ENCODE results near the gene MT1G. TPM values are rescaled to one million over a fixed set of nuclear protein-coding genes. Genes with fewer than 3 reads are reported as not detected.
"Not testable (repeated sequence)": the region's sequence is repeated elsewhere in the genome, so short reads cannot be mapped to it uniquely, and the experiment has no call there.

The MT1G gene
- total and polyA plus RNA-seq, 7 experiments from 2014 or later = 1.2 to 36.1 TPM; not detected in 5

DNA sequence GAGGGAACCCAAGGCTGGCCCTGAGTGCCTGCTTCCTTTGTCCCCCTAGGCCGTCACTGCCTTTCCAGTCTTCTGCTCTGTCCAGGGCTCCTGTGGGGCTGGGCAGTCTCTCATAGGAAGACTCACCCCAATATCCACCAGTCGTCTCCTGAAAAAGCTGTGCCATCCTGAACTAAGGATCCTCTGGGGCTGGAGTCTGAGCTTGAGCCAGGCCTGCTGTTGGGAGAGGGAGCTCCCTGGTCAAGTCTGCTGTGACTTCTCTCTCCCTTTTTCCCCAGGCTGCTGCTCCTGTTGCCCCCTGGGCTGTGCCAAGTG, 2.7 kb upstream of the MT1G start:
- CTCF ChIA-PET = interaction anchor here (3.1 kb wide), 1 partner anchor 31 kb away, joined by 10 read pairs; no protein-coding TSS in a partner anchor
- H3K36me3 Mint-ChIP-seq = peaks cover 0 to 6% (median 0%) of the 10 kb centered on the region in 5 donors
- intact Hi-C loops (cut with micrococcal nuclease) = loop anchor here in 1 of 2 donors (5.0 kb wide), 1 partner anchor 117 kb away; no protein-coding TSS in a partner anchor

DNA sequence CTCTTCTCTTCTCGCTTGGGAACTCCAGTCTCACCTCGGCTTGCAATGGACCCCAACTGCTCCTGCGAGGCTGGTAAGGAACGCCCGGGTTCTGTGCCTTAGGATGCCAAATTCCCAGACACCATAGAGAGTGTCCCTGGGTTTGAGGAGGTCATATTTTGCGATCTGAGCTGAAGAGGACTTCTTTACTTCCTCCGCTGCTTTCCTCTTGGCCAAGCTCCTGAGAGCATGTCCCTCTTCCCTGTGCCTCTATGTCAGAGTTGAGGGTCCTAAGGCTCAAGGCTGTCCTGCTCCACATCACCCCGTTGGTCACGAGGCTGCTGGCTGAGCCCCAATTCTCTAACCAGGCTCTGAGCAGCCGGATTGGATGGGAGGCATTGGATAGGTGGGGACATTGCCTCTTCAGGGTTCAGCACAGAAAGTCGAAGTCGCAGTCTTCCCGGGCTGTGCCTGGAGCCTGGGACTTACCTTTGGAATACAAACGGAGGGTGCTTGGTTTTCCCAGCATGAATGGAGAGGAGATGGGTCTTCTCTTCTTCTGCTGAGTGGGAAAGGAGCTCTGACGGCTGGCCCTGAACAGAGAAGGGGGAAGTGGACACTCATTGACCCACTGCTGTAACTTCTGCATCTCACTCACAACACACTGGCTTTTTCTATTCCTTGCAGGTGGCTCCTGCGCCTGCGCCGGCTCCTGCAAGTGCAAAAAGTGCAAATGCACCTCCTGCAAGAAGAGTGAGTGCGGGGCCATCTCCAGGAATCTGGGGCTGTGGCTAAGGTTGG, 2.2 kb upstream of the MT1G start:
- no peaks in the 10 kb centered on the region for H3K36me3 ChIP-seq (ENCODE audit: control insufficient read depth in 2 of 3, insufficient read depth in 3 of 3, low read length in 3 of 3)
- H3K36me3 Mint-ChIP-seq = peaks cover 0 to 11% (median under 1%) of the 10 kb centered on the region in 5 donors
- ChIA-PET POLR2A (interaction anchor here (0.9 to 1.5 kb wide), 2 partner anchors 13 to 68 kb away, joined by 5 to 7 read pairs; no protein-coding TSS in a partner anchor), CTCF (interaction anchor here (1.2 to 3.1 kb wide), 2 partner anchors 32 to 61 kb away, joined by 3 to 10 read pairs; no protein-coding TSS in a partner anchor)
- no peaks in the 10 kb centered on the region for H3K9me3 ChIP-seq (ENCODE audit: control insufficient read depth in 2 of 3, low read length in 3 of 3)
- peak overlapping the region in 8 of 10 donors; percentile 21 to 79 (median 50) for H3K4me3 Mint-ChIP-seq
- intact Hi-C loops (cut with micrococcal nuclease) = loop anchor here in 1 of 2 donors (5.0 kb wide), 1 partner anchor 117 kb away; no protein-coding TSS in a partner anchor
- H3K27ac Mint-ChIP-seq = no peak overlapping the region
- no peaks in the 10 kb centered on the region for H3K4me1 ChIP-seq (ENCODE audit: control insufficient read depth in 2 of 2, insufficient read depth in 2 of 2, low read length in 2 of 2)
- ATAC-seq (no peak), DNase-seq (no peak)
- H3K9me3 Mint-ChIP-seq = no peaks in the 10 kb centered on the region
- H3K4me3 ChIP-seq (ENCODE audit: low read length) = no peak overlapping the region
- H3K27me3 Mint-ChIP-seq = peaks cover 44 to 89% (median 51%) of the 10 kb centered on the region in 5 donors
- H3K27ac ChIP-seq (ENCODE audit: low read depth, low read length) = no peak overlapping the region
- H3K27me3 ChIP-seq (ENCODE audit: control insufficient read depth in 2 of 2, insufficient read depth in 2 of 2, low read length in 2 of 2) = peaks cover 0 to 25% of the 10 kb centered on the region in 2 donors
- peaks cover 2 to 38% (median 19%) of the 10 kb centered on the region in 7 donors for H3K4me1 Mint-ChIP-seq

More for the DNA sequence above, 2.7 kb upstream of the MT1G start:
- ATAC-seq (no peak), DNase-seq (no peak)
- Histone ChIP-seq H3K4me1 (ENCODE audit: control insufficient read depth in 2 of 2, insufficient read depth in 2 of 2, low read length in 2 of 2) (peaks cover 0 to 5% of the 10 kb centered on the region in 2 donors), H3K27ac (ENCODE audit: low read depth, low read length) (no peak overlapping the region), H3K36me3 (ENCODE audit: control insufficient read depth in 2 of 3, insufficient read depth in 3 of 3, low read length in 3 of 3) (no peaks in the 10 kb centered on the region), H3K9me3 (ENCODE audit: control insufficient read depth in 2 of 3, low read length in 3 of 3) (no peaks in the 10 kb centered on the region), H3K4me3 (ENCODE audit: low read length) (no peak overlapping the region), H3K27me3 (ENCODE audit: control insufficient read depth in 2 of 2, insufficient read depth in 2 of 2, low read length in 2 of 2) (peaks cover 0 to 25% of the 10 kb centered on the region in 2 donors)
- H3K4me3 Mint-ChIP-seq = no peak overlapping the region
- peaks cover 7 to 43% (median 24%) of the 10 kb centered on the region in 7 donors for H3K4me1 Mint-ChIP-seq
- peaks cover 44 to 89% (median 55%) of the 10 kb centered on the region in 5 donors for H3K27me3 Mint-ChIP-seq
- POLR2A ChIA-PET = interaction anchor here (0.8 to 1.5 kb wide), 2 partner anchors 9 to 12 kb away, joined by 3 to 5 read pairs; partner anchors contain the start of gene MT1X
- no peaks in the 10 kb centered on the region for H3K9me3 Mint-ChIP-seq
- H3K27ac Mint-ChIP-seq = no peak overlapping the region

DNA sequence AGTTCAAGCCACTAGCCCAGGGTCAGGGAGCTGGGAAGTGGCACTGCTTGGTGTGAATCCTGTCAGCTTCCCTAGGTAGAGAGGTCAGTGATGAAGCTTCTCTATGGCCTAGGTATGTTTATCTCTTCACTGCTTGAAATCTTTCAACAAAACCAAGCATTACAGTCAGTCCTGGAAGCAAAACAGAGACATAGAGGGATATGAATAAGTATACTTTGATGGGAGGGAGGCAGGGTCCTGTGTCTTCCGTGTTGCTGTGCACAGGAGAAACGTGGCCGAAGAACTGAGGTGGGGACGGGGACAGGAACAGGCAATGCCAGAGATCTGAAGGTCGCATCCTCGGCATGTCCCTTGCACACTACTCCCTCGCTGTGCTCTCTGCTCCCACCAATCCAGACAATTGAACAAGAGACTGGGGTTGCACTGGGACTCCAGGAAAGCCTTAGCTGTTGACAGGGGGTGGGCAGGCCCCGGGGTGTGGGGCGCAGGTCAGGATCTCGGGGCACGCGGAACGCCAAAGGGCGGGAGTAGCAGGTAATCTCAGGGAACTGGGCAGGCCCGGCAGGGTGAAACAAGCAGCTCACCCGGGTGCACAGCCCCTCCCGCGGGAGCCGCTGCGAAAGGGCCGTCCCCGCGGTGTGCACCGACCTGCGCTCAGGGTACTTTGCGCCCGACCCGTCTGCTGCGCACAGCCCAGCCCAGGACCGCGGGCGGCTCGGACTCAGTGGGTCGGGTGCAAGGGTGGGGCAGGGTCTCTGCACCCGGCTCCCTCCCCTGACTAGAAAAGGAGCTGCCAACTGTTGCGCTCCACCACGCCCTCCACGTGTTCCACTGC, 1.4 kb upstream of the MT1G start, which contains the start of gene MT1H:
Gene MT1H (plus strand): TSS at position 810 of the 835 bp plus-strand sequence. CDS start 71 bp downstream, outside the sequence.
- Histone ChIP-seq H3K9me3 (ENCODE audit: control insufficient read depth in 2 of 3, low read length in 3 of 3) (no peaks in the 10 kb centered on the region), H3K4me3 (ENCODE audit: low read length) (no peak within 1 kb of the TSS), H3K27me3 (ENCODE audit: control insufficient read depth in 2 of 2, insufficient read depth in 2 of 2, low read length in 2 of 2) (peaks cover 0 to 25% of the 10 kb centered on the region in 2 donors), H3K27ac (ENCODE audit: low read depth, low read length) (no peak within 1 kb of the TSS), H3K4me1 (ENCODE audit: control insufficient read depth in 2 of 2, insufficient read depth in 2 of 2, low read length in 2 of 2) (no peaks in the 10 kb centered on the region), H3K36me3 (ENCODE audit: control insufficient read depth in 2 of 3, insufficient read depth in 3 of 3, low read length in 3 of 3) (no peaks in the 10 kb centered on the region)
- peaks cover 0 to 14% (median 5%) of the 10 kb centered on the region in 5 donors for H3K36me3 Mint-ChIP-seq
- no peaks in the 10 kb centered on the region for H3K9me3 Mint-ChIP-seq
- peak within 1 kb of the TSS in 1 of 9 donors; percentile 43 for H3K27ac Mint-ChIP-seq
- peak; percentile 36 for ATAC-seq
- intact Hi-C loops (cut with micrococcal nuclease) = no loop called here
- DNase-seq = no peak
- H3K4me1 Mint-ChIP-seq = peaks cover 0 to 33% (median 16%) of the 10 kb centered on the region in 7 donors
- ChIA-PET POLR2A (interaction anchor here (0.9 to 1.5 kb wide), 2 partner anchors 13 to 67 kb away, joined by 5 to 7 read pairs; no protein-coding TSS in a partner anchor), CTCF (interaction anchor here (1.2 to 3.1 kb wide), 2 partner anchors 33 to 60 kb away, joined by 3 to 10 read pairs; no protein-coding TSS in a partner anchor)
- peak within 1 kb of the TSS; percentile 21 to 79 (median 48) for H3K4me3 Mint-ChIP-seq
- H3K27me3 Mint-ChIP-seq = peaks cover 42 to 87% (median 49%) of the 10 kb centered on the region in 5 donors

DNA sequence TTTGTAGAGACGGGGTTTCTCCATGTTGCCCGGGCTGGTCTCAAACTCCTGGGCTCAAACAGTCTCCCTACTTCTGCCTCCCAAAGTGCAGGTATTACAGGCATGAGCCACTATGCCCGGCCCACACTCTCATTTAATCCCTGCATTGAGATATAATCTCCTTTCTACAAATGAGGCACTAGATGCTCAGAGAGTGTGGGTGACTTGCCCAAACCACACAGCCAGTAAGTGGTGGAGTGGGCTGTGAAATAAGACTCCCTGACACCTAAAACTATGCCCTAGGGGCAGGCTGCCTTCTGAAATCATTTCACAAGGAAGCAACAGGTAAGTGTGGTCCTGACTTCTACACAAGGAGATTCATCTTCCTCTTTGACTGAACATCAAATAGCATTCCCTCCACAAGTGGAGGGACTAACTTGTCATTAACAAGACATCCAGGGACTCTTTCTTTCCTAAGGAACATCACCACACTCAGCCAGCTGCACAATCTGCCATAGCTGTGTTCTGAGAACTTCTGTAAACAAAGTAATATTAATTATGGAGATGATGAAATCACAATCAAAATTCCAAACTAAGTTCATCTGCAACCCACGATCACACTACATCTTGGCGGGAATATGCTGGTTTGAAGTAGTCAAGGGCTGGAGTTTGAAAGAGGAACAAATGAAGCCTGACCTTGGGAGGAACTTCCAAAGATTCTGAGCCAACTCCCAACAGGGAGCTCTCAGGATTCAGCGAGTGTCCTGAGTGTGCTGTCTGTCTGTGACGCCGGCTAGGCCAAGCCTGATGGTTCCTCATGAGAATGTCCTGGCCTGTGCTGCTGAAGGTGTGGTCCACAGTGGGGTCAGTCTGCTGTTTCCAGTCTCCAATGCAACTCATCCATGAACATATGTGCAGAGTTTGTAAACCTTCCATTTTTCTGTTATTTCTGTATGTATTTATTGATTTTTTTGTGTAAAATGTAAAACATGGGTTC, 2.3 kb downstream of the MT1G start:
- H3K4me1 ChIP-seq (ENCODE audit: control insufficient read depth in 2 of 2, insufficient read depth in 2 of 2, low read length in 2 of 2); H3K9me3 ChIP-seq (ENCODE audit: control insufficient read depth in 2 of 3, low read length in 3 of 3); ATAC-seq; DNase-seq; H3K4me3 ChIP-seq (ENCODE audit: low read length); H3K4me3 Mint-ChIP-seq; H3K36me3 ChIP-seq (ENCODE audit: control insufficient read depth in 2 of 3, insufficient read depth in 3 of 3, low read length in 3 of 3); H3K9me3 Mint-ChIP-seq; CTCF ChIA-PET; intact Hi-C loops (cut with micrococcal nuclease); H3K27ac Mint-ChIP-seq; H3K27ac ChIP-seq (ENCODE audit: low read depth, low read length): not testable (repeated sequence)
- peaks cover 0 to 24% of the 10 kb centered on the region in 2 donors for H3K27me3 ChIP-seq (ENCODE audit: control insufficient read depth in 2 of 2, insufficient read depth in 2 of 2, low read length in 2 of 2)
- H3K4me1 Mint-ChIP-seq = peaks cover 14 to 49% (median 38%) of the 10 kb centered on the region in 7 donors
- H3K36me3 Mint-ChIP-seq = peaks cover 0 to 18% (median 5%) of the 10 kb centered on the region in 5 donors
- POLR2A ChIA-PET = interaction anchor here (1.2 to 1.5 kb wide), 2 partner anchors 10 to 52 kb away, joined by 3 to 4 read pairs; no protein-coding TSS in a partner anchor
- H3K27me3 Mint-ChIP-seq = peaks cover 33 to 75% (median 38%) of the 10 kb centered on the region in 5 donors

DNA sequence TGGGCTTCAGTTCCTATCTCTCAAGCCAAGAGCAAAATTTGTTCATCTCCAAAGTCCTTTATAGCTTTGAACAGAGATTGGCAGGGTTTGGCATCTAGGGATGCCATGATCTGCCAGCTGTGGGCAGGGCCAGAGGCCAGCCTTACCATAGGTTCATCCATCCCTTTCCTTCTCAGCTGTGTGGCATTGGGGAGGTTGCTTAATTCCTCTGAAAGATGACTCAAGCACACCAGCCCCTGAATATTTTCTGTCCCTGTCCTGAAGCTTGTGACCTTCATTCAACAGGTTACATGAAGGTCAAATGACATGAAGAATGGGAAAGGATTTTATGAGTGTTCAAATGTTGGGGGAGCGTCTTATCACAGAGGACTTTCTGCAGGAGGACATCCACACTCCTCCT, 3.4 kb downstream of the MT1G start:
- intact Hi-C loops (cut with micrococcal nuclease) = loop anchor here in 1 of 2 donors (5.0 kb wide), 1 partner anchor 142 kb away; the partner anchor contains the start of gene BBS2
- Histone ChIP-seq H3K27ac (ENCODE audit: low read depth, low read length) (no peak overlapping the region), H3K36me3 (ENCODE audit: control insufficient read depth in 2 of 3, insufficient read depth in 3 of 3, low read length in 3 of 3) (no peaks in the 10 kb centered on the region), H3K9me3 (ENCODE audit: control insufficient read depth in 2 of 3, low read length in 3 of 3) (no peaks in the 10 kb centered on the region), H3K27me3 (ENCODE audit: control insufficient read depth in 2 of 2, insufficient read depth in 2 of 2, low read length in 2 of 2) (peaks cover 0 to 18% of the 10 kb centered on the region in 2 donors), H3K4me3 (ENCODE audit: low read length) (no peak overlapping the region), H3K4me1 (ENCODE audit: control insufficient read depth in 2 of 2, insufficient read depth in 2 of 2, low read length in 2 of 2) (peaks cover 0 to 4% of the 10 kb centered on the region in 2 donors)
- H3K36me3 Mint-ChIP-seq = peaks cover 0 to 18% (median 5%) of the 10 kb centered on the region in 5 donors
- peaks cover 14 to 48% (median 40%) of the 10 kb centered on the region in 7 donors for H3K4me1 Mint-ChIP-seq
- ATAC-seq (no peak), DNase-seq (no peak)
- H3K4me3 Mint-ChIP-seq = peak overlapping the region in 2 of 10 donors; percentile 5 to 16
- peaks cover 24 to 68% (median 32%) of the 10 kb centered on the region in 5 donors for H3K27me3 Mint-ChIP-seq
- no peak overlapping the region for H3K27ac Mint-ChIP-seq
- H3K9me3 Mint-ChIP-seq = no peaks in the 10 kb centered on the region
- ChIA-PET POLR2A (interaction anchor here (0.8 to 3.2 kb wide), 4 partner anchors 11 to 145 kb away, joined by 3 to 18 read pairs (median 4); partner anchors contain the start of gene MT1X), CTCF (interaction anchor here (0.6 to 0.7 kb wide), 2 partner anchors 19 to 37 kb away, joined by 3 to 4 read pairs; no protein-coding TSS in a partner anchor)
